Lung (tissue), 12 donors: ENCODE measurements around the gene LENEP. TPM values are rescaled to one million over a fixed set of nuclear protein-coding genes. Genes with fewer than 3 reads are reported as not detected.

ENCODE experiments used
- ATAC-seq: fragments of 200-7000 bp; cut with Tn5 transposase; one replicate; pipeline ENCODE4 v1.9.1; 2020; ENCODE audit warnings: moderate number of reproducible peaks; ENCODE audit not compliant: insufficient read depth, low FRiP score
- DNase-seq, 3 donors: peaks; one replicate each; pipeline ENCODE4 v3.0.0-alpha.2; 2013 to 2017
- H3K27ac ChIP-seq, 2 donors: one replicate each; pipeline ENCODE4 v1.5.1; 2013; ENCODE audit warnings: mild to moderate bottlenecking in 2 of 2, moderate library complexity in 2 of 2, control low read depth in 1 of 2, inconsistent platforms in 1 of 2, low read depth in 1 of 2, low read length in 1 of 2
- H3K27me3 ChIP-seq, 3 donors: one replicate each; pipeline ENCODE4 v1.5.1; 2013; ENCODE audit warnings: low read length in 2 of 3; ENCODE audit not compliant: control insufficient read depth in 3 of 3, insufficient read depth in 3 of 3
- H3K36me3 ChIP-seq, 4 donors: one replicate each; pipeline ENCODE4 v1.5.1; 2013; ENCODE audit warnings: low read length in 4 of 4, mild to moderate bottlenecking in 1 of 4, moderate library complexity in 1 of 4; ENCODE audit not compliant: control insufficient read depth in 4 of 4, insufficient read depth in 4 of 4
- H3K4me1 ChIP-seq, 5 donors: one replicate each; pipeline ENCODE4 v1.5.1; 2013; ENCODE audit warnings: low read length in 5 of 5, mild to moderate bottlenecking in 2 of 5, moderate library complexity in 1 of 5; ENCODE audit not compliant: control insufficient read depth in 5 of 5, insufficient read depth in 5 of 5
- H3K4me3 ChIP-seq: one replicate; pipeline ENCODE4 v1.5.1; 2013; ENCODE audit warnings: mild to moderate bottlenecking, control low read depth, moderate library complexity
- H3K9ac ChIP-seq, 2 donors: one replicate each; pipeline ENCODE4 v1.5.1; 2013; ENCODE audit warnings: low read length in 2 of 2, control low read depth in 1 of 2; ENCODE audit not compliant: insufficient read depth in 1 of 2
- H3K9me3 ChIP-seq, 4 donors: one replicate each; pipeline ENCODE4 v1.5.1; 2013; ENCODE audit warnings: low read length in 3 of 4, mild to moderate bottlenecking in 1 of 4, moderate library complexity in 1 of 4; ENCODE audit not compliant: control insufficient read depth in 4 of 4, insufficient read depth in 3 of 4
- WGBS, 2 donors: extraction: QIAGEN DNeasy Blood & Tissue Kit; methylation state at CpG; one replicate each; pipeline ENCODE4 v1.1.7; 2013; 5-methylcytosine and 5-hydroxymethylcytosine counted together
- polyA plus RNA-seq, 2 donors: library from polyadenylated mRNA; stranded (reverse); fragments of 200-250 nt; gene quantifications; one replicate each; pipeline ENCODE4 v1.2.1, GENCODE V29; 2013
- total RNA-seq, 2 donors: library from RNA; depleted of rRNA in 1 of 2; stranded (reverse); fragments of >200 nt in 1 of 2; gene quantifications; one replicate each; pipeline ENCODE4 v1.2.1, GENCODE V29; 2014 to 2021
- TF ChIP-seq, protein P1 (sequence below): IDR thresholded peaks from 2 replicates; pipeline ENCODE4 v1.5.1; 2012; ENCODE audit warnings: mild to moderate bottlenecking; ENCODE audit errors: control extremely low read depth, extremely low read depth
- donor health status: control.
- donor health status: control.
- donor health status: Bipolar disorder and iron deficiency.
- donor health status: healthy.
- donor health status: DM: yes; HTN: yes; CAD: no.

LENEP gene
- total and polyA plus RNA-seq, 4 donors: 0.31 to 0.89 TPM; not detected in 2

DNA sequence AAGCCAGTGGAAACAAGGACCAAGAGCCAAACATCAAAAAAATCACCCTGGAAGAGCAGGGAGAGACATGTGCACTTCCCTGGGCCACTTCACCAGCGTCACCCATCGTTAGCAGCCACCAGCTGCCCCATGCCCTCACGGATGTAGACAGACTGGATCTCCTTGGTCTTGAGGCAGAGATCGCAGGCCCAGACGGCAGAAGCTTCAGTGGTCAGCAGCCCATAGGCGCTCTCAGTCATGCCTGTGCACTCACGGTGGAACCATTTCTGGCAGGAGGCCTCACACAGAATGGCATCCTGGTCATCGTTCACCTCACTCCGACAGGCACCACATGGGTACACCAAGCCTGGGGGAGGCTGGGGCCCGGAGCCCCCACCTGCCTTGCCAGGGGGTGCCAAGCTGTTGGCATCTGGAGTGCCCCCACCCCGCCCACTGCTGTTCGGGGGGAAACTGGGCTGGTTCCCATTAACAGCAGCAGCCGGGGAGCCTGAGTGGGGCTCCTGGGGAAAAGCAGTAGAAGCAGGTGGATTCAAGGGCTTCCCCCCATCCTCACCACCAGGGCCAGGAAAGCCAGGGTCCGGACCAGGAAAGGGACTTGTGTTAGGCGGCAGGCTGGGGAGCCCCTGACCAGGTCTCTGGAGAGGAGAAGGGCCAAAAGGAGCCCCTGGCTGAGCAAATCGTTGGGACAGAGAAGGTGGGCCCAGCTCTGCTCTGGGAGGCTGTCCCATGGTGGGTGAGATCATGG is 34.5 kb upstream of the LENEP start:
- no peak overlapping the region for H3K9ac ChIP-seq
- WGBS, 2 donors: 92 to 94% methylated on average over 16 of the region's 16 CpGs

GRCh38 chr1:154959426-154959780 is 34.0 kb upstream of the LENEP start:
- Histone ChIP-seq H3K36me3 (peaks cover 0 to 20% (median 15%) of the 10 kb centered on the region in 4 donors), H3K4me1 (peaks cover 8 to 44% (median 21%) of the 10 kb centered on the region in 5 donors), H3K27ac (no peak overlapping the region), H3K9ac (no peak overlapping the region), H3K9me3 (no peaks in the 10 kb centered on the region), H3K27me3 (no peaks in the 10 kb centered on the region), H3K4me3 (no peak overlapping the region)
- TF ChIP-seq, protein P1, sequence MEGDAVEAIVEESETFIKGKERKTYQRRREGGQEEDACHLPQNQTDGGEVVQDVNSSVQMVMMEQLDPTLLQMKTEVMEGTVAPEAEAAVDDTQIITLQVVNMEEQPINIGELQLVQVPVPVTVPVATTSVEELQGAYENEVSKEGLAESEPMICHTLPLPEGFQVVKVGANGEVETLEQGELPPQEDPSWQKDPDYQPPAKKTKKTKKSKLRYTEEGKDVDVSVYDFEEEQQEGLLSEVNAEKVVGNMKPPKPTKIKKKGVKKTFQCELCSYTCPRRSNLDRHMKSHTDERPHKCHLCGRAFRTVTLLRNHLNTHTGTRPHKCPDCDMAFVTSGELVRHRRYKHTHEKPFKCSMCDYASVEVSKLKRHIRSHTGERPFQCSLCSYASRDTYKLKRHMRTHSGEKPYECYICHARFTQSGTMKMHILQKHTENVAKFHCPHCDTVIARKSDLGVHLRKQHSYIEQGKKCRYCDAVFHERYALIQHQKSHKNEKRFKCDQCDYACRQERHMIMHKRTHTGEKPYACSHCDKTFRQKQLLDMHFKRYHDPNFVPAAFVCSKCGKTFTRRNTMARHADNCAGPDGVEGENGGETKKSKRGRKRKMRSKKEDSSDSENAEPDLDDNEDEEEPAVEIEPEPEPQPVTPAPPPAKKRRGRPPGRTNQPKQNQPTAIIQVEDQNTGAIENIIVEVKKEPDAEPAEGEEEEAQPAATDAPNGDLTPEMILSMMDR: no peak
- DNase-seq (no peak), ATAC-seq (no peak)
- 93 to 95% methylated on average over 7 of the region's 7 CpGs for WGBS, 2 donors

More for the DNA sequence above, 34.5 kb upstream of the LENEP start:
- TF ChIP-seq, protein P1: no peak
- DNase-seq (no peak), ATAC-seq (no peak)
- Histone ChIP-seq H3K4me3 (no peak overlapping the region), H3K36me3 (peaks cover 0 to 17% (median 13%) of the 10 kb centered on the region in 4 donors), H3K27ac (no peak overlapping the region), H3K4me1 (peaks cover 8 to 47% (median 24%) of the 10 kb centered on the region in 5 donors), H3K9me3 (no peaks in the 10 kb centered on the region), H3K27me3 (no peaks in the 10 kb centered on the region)

DNA sequence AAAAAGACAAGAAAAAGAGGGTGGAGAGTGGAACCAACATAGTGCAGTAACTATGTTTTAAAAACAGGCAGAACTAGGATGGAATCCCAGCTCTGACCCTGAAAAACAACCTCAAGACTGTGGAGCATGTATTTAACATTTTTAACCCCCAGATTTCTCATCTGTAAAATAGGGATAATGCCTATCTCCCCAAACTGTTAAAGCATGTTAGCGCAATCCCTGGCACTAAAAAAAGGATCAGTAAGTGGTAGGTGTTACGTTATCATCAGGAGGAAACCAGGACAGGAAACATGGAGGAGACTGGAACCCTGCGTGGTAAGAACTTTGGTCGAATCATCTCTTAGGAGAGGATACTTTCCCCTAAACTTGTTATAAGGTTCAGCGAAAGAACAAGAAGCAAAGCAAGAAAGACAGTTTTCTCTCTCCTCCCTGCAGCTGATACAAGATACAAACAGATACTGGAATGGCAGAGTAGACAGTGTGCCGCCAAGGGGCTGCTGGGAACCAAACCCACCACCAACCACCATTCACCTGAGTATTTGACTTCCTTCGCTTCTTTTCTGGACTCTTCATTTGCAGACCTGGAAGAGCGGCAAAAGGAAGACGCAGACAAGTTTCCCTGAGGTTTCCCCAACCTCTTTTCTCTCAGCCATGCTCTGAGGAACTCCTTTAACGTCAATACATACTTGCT is 32.8 kb upstream of the LENEP start:
- DNase-seq: no peak
- 14 to 23% methylated on average over 10 of the region's 10 CpGs for WGBS, 2 donors
- ATAC-seq: no peak
- Histone ChIP-seq H3K4me1 (peaks cover 8 to 33% (median 13%) of the 10 kb centered on the region in 5 donors), H3K27me3 (no peaks in the 10 kb centered on the region), H3K9ac (peak overlapping the region; percentile 19 to 65), H3K4me3 (peak overlapping the region; percentile 88), H3K27ac (peak overlapping the region; percentile 23 to 99), H3K36me3 (peaks cover 8 to 30% (median 19%) of the 10 kb centered on the region in 4 donors), H3K9me3 (no peaks in the 10 kb centered on the region)
- TF ChIP-seq, protein P1: no peak
